ENCODE data around the gene MTRFR. TPM values are rescaled to one million over a fixed set of nuclear protein-coding genes. Genes with fewer than 3 reads are reported as not detected.

The MTRFR gene
- total RNA-seq, 1 experiment from 2014 or later: 21.9 TPM

- CTCF ChIA-PET: interaction anchor here (0.6 to 1.5 kb wide), 12 partner anchors 11 to 674 kb away, joined by 3 to 11 read pairs (median 3); no protein-coding TSS in a partner anchor
- Histone ChIP-seq H3K27ac (ENCODE audit: low read depth, low read length, poor library complexity, severe bottlenecking) (peak overlapping the region; percentile 32), H3K9me3 (ENCODE audit: low read depth, low read length, poor library complexity, severe bottlenecking) (no peaks in the 10 kb centered on the region), H3K4me1 (ENCODE audit: insufficient read depth, low read length, poor library complexity, severe bottlenecking) (peaks cover 28% of the 10 kb centered on the region), H3K36me3 (ENCODE audit: insufficient read depth, low read length, poor library complexity, severe bottlenecking) (no peaks in the 10 kb centered on the region), H3K27me3 (replicated peaks; ENCODE audit: insufficient read depth, low read depth, low read length, poor library complexity) (no peaks in the 10 kb centered on the region), H3K4me3 (ENCODE audit: low read depth, low read length, poor library complexity, severe bottlenecking) (no peak overlapping the region)
- TF ChIP-seq CTCF (conservative IDR thresholded peaks at IDR 0.05; ENCODE audit: low read depth, low read length): peak; percentile 82
- TF ChIP-seq EZH2 (IDR thresholded peaks at IDR 0.05; ENCODE audit: borderline replicate concordance, low read depth, low read length, poor library complexity, severe bottlenecking): no peak
- BruUV-seq (replicated peaks): no TSS peak
- intact Hi-C loops (cut with micrococcal nuclease; ENCODE audit: unreplicated experiment): loop anchor here (5.0 to 10.0 kb wide), 3 partner anchors 195 to 363 kb away; partner anchors contain the start of gene ARL6IP4
- POLR2A ChIA-PET (ENCODE audit: low non-redundant PET): interaction anchor here (0.6 kb wide), 1 partner anchor 264 kb away, joined by 3 read pairs; no protein-coding TSS in a partner anchor
- DNase-seq (ENCODE audit: low spot score): peak; percentile 66
These were observed 4.6 kb downstream of the MTRFR start for GRCh38 chr12:123237646-123238329.

GRCh38 chr12:123238330-123238682 lies 5.1 kb downstream of the MTRFR start:
- intact Hi-C loops (cut with micrococcal nuclease; ENCODE audit: unreplicated experiment): loop anchor here (5.0 to 10.0 kb wide), 3 partner anchors 196 to 364 kb away; partner anchors contain the start of gene ARL6IP4
- CTCF ChIA-PET: interaction anchor here (0.6 to 1.5 kb wide), 9 partner anchors 11 to 379 kb away, joined by 3 to 11 read pairs (median 3); no protein-coding TSS in a partner anchor
- no peak for TF ChIP-seq EZH2 (IDR thresholded peaks at IDR 0.05; ENCODE audit: borderline replicate concordance, low read depth, low read length, poor library complexity, severe bottlenecking)
- TF ChIP-seq CTCF (conservative IDR thresholded peaks at IDR 0.05; ENCODE audit: low read depth, low read length): no peak
- Histone ChIP-seq H3K9me3 (ENCODE audit: low read depth, low read length, poor library complexity, severe bottlenecking) (no peaks in the 10 kb centered on the region), H3K27me3 (replicated peaks; ENCODE audit: insufficient read depth, low read depth, low read length, poor library complexity) (no peaks in the 10 kb centered on the region), H3K36me3 (ENCODE audit: insufficient read depth, low read length, poor library complexity, severe bottlenecking) (no peaks in the 10 kb centered on the region), H3K27ac (ENCODE audit: low read depth, low read length, poor library complexity, severe bottlenecking) (no peak overlapping the region), H3K4me3 (ENCODE audit: low read depth, low read length, poor library complexity, severe bottlenecking) (no peak overlapping the region), H3K4me1 (ENCODE audit: insufficient read depth, low read length, poor library complexity, severe bottlenecking) (peaks cover 30% of the 10 kb centered on the region)
- no peak for DNase-seq (ENCODE audit: low spot score)
- POLR2A ChIA-PET (ENCODE audit: low non-redundant PET): interaction anchor here (0.6 kb wide), 1 partner anchor 265 kb away, joined by 3 read pairs; no protein-coding TSS in a partner anchor
- BruUV-seq (replicated peaks): no TSS peak

- Histone ChIP-seq H3K9me3 (ENCODE audit: low read depth, low read length, poor library complexity, severe bottlenecking) (no peaks in the 10 kb centered on the region), H3K4me3 (ENCODE audit: low read depth, low read length, poor library complexity, severe bottlenecking) (no peak overlapping the region), H3K36me3 (ENCODE audit: insufficient read depth, low read length, poor library complexity, severe bottlenecking) (no peaks in the 10 kb centered on the region), H3K27me3 (replicated peaks; ENCODE audit: insufficient read depth, low read depth, low read length, poor library complexity) (no peaks in the 10 kb centered on the region), H3K4me1 (ENCODE audit: insufficient read depth, low read length, poor library complexity, severe bottlenecking) (peaks cover 29% of the 10 kb centered on the region), H3K27ac (ENCODE audit: low read depth, low read length, poor library complexity, severe bottlenecking) (no peak overlapping the region)
- ChIA-PET POLR2A (ENCODE audit: low non-redundant PET) (no interaction called here), CTCF (no interaction called here)
- TF ChIP-seq EZH2 (IDR thresholded peaks at IDR 0.05; ENCODE audit: borderline replicate concordance, low read depth, low read length, poor library complexity, severe bottlenecking) (no peak), CTCF (conservative IDR thresholded peaks at IDR 0.05; ENCODE audit: low read depth, low read length) (no peak)
- DNase-seq (ENCODE audit: low spot score): no peak
- intact Hi-C loops (cut with micrococcal nuclease; ENCODE audit: unreplicated experiment): loop anchor here (5.0 to 10.0 kb wide), 3 partner anchors 197 to 364 kb away; partner anchors contain the start of gene ARL6IP4
- BruUV-seq (replicated peaks): no TSS peak
These were observed 5.7 kb downstream of the MTRFR start for GRCh38 chr12:123238961-123239360.

All from A673 (cell line).